SW480 (cell line): ENCODE data around the gene CWC22.
"Not testable (repeated sequence)": the region's sequence is repeated elsewhere in the genome, so short reads cannot be mapped to it uniquely, and the experiment has no call there.

Source experiments
- DNase-seq: peaks from one replicate; pipeline ENCODE4 v3.0.0-alpha.2; 2016; ENCODE audit warnings: low spot score

Gene CWC22

GRCh38 chr2:180003073-180003472, 4.0 kb downstream of the CWC22 start:
- no peak for DNase-seq

- DNase-seq = no peak
Measured at GRCh38 chr2:180002198-180002770, 4.8 kb downstream of the CWC22 start.

DNA sequence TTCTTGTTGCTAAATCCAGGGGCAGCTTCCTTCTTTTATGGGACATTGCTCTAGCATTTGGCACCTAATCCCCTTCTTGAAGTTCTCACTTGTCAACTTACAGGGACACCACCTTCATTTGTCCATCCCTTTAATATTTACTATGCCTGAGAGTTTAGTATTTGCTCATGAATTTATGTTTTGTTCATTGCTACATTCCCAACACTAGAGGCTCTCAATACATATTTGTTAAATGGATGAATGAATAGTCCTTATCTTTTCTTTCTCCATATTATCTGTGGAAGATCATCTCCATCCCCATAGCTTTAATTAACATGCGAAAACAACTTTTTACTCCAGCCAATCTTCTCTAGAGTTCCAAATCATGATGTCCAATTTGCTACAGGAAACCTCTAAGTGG, 5.4 kb downstream of the CWC22 start:
- no peak for DNase-seq

GRCh38 chr2:180000434-180000833, 6.7 kb downstream of the CWC22 start:
- DNase-seq = no peak

- DNase-seq = no peak
Measured at GRCh38 chr2:179999000-179999399, 8.1 kb downstream of the CWC22 start.

DNA sequence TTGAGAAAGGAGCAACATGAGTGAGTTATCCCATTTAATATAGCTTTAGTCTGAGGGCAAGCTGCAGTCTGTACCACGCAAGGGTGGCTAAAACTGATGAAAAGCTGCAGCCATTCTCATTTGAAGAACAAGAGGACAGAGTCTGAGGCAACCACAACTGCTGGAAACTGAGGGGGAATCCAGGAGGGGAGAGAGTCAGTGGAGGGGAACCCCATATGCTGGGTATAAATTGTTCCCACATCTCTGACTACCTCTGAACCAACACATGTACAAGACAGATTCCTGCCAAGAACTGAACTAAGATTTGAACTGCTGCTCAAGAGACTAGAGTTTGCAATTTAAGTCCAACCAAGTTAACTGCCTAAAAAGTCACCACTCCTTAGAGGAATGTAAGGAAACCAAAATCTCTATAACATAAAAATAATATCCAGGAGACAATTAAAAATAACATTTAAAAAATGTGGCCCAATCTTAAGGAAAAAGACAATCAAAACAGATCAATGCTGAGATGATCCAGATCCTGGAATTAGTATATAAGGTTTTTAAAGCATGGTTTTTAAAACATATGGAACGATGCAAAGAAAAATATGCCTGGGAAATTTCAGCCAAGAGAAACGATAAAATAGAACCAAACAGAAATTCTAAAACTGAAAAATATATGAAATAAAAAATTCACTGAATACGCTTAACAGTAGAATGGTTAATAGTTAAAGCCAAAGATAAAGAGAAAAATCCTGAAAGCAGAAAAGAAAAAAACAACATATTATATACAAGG, 11.2 kb downstream of the CWC22 start:
- DNase-seq = no peak

DNA sequence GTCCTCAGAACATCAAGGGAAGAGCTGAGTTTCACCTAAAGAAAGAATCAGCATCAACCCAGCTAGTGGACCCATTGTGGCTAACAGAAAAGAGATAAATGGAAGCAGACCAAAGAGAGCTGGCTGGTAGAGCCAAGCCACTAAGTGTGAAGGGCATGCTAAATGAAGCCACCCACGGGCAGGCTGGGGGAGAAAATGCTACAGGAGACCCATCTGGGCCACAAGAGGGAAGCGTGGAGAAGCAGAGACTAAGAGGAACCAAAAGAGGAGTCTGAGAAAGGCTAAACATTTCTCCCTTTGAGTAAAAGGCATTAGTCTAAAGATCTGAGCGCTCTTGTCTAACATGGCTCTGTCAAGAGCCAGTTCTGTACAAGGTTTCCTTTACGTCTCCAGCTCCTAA, 15.8 kb downstream of the CWC22 start:
- no peak for DNase-seq

DNA sequence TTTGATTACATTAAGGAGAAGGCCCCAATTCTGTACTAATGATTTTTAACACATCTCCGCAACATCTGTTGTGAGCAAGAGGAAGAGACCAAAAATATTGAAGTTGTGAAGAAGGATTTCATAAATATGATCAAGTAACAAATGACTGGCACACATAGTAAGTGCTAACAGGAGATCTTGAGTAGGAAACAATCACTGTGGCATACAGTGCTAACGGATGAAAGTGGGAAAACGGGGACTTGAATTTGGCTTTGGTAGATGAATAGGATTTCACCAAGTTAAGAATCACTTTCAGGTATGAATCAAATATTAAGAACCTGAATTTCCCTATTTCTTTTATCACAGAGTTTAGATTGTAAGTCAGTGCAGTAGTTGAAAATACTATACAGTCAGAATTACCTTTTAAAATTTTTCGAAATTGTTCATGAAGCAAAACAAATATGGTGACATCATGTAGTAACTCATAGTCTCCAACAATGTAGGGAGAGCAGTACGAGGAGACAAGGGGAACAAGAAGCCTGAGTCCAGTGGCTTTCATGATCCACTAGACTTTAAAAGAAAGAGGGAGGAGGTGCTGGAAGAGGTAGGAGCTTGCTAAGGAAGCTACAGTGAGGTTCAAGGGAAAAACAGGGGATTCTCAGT, 16.3 kb downstream of the CWC22 start:
- no peak for DNase-seq

- DNase-seq = no peak
Measured at GRCh38 chr2:179987916-179988315, 19.2 kb downstream of the CWC22 start.

DNA sequence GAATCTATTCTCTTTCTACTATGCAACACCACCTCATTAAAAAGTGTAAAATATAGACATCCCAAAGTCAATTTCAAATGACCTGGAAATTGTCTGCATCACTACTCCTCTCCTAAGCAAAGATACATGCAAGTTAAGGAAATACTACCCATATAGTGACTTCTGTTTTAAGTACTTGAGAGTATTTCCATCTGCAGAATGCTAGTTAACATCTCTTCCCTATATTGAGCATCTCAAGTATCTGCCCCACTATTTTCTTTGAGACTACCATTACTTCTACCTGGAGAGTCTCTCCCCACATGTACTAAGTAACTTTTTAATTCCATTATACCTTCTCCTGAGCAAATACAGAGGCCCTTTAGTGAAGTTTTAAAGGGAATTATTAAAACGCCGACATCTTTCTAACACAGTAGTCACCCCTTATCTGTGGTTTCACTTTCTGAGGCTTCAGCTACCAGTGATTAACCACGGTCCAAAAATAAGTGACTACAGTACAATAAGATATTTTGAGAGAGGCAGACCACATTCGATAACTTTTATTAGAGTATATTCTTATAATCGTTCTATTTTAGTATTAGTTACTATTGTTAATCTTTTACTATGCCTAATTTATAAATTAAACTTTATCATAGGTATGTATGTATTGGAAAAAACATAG, 21.8 kb downstream of the CWC22 start:
- DNase-seq = no peak

- no peak for DNase-seq
Measured at GRCh38 chr2:179983250-179983932, 23.7 kb downstream of the CWC22 start.

DNA sequence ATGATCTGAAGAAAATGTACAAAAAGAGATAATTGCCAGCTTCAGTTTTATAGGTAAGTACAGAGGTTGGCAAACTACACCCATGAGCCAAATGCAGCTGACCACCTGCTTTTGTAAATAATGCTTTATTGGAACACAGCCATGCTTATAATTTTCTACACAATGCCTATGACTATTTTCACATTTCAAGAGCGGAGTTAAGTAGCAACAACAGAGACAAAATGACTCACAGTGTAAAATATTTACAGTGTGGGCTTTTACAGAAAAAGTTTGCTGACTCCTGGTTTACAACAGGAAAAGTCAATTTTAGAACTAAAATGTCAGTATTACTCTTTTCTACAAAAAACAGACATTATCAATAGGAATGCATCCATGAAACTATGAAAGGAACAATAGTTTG, 26.0 kb downstream of the CWC22 start:
- no peak for DNase-seq

- no peak for DNase-seq
Measured at GRCh38 chr2:179974761-179975160, 32.3 kb downstream of the CWC22 start.

- DNase-seq = no peak
Measured at GRCh38 chr2:179966778-179967394, 40.2 kb downstream of the CWC22 start.

DNA sequence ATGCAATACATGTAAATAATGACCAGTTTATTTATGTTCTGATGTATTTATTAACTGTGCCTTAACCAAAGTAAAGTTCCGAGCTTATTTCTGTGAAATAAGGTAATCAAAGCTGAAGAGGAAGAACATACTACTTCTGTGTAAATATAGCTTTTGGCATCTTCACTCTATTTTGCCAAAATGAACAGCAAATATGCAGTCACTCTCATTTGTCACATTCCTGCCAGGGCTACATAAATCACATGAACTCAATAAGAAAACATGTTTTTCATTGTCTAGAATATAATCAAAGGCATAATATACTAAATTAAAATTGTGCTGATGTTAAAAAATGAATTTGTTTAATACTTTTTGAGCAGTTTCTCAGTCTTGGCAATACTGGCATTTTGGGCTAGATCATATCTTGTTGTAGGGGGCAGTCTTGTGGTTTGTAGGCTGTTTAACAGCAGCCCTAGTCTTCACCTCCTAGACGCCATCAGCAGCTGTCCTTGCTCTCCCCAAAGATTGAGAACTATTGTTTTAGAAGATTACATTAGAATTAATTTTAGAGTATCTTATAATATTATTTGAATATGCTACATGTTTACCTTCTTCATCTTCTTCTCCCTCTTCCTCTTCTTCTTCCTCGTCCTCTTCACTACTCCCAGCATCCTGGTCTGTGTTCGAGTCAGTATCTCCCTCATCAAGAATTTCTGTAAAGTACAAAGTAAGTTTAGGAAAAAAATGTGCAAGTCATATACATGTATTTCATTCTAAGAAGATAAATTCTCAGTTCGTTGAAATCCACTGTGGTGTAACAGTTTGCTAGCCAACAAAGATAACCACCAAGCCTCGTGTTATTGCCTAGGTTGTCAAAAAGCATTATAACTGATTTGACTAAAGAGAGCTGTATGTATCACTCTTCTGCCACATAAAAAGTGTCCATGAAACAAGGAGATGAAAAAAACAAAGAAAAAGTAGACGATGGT, 41.5 kb downstream of the CWC22 start:
- DNase-seq = no peak

DNA sequence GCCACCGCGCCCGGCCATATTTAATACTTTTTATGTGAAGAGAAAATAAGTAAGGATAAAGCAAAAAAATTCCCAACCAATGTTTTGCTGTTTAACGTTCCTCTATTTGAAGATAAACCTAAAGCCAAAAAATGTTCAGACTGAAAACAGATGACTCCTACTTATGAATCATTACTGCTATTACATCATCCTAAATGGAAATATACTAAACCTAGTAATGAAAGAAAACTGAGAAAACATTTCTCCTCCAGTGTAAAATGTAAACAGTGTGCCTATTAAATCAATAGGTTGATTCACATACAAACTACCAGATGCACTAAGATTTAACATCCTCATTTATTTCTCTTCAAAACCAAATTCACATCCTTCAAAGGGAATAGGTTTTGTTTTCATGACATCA, 43.5 kb downstream of the CWC22 start:
- DNase-seq = no peak

- not testable (repeated sequence) for DNase-seq
Measured at GRCh38 chr2:179958251-179958650, 48.8 kb downstream of the CWC22 start.

GRCh38 chr2:179954026-179954425, 53.1 kb downstream of the CWC22 start:
- DNase-seq = no peak

- DNase-seq = no peak
Measured at GRCh38 chr2:179953359-179953758, 53.7 kb downstream of the CWC22 start.

GRCh38 chr2:179952658-179953057, 54.4 kb downstream of the CWC22 start:
- no peak for DNase-seq

GRCh38 chr2:179951680-179952079, 55.4 kb downstream of the CWC22 start:
- no peak for DNase-seq
